Ovary (tissue), 3 donors: ENCODE data around the gene MPPED2.

Experiments
- CTCF ChIP-seq, 3 donors: fragments of 450-650 bp in 2 of 3; fragments of 200-600 bp in 1 of 3; IDR thresholded peaks; one replicate each; pipeline versions ENCODE4 v1.5.1 to v1.8.0; 2016 to 2022; ENCODE audit warnings: antibody characterized with exemption in 3 of 3, mild to moderate bottlenecking in 1 of 3
- EP300 ChIP-seq: sonication (generic); formaldehyde crosslinking; IDR thresholded peaks from one replicate; pipeline ENCODE4 v1.6.1; 2017; ENCODE audit warnings: antibody characterized with exemption
- POLR2A ChIP-seq: fragments of 450-650 bp; IDR thresholded peaks from one replicate; pipeline ENCODE4 v1.6.1; 2017; ENCODE audit warnings: antibody characterized with exemption, mild to moderate bottlenecking, moderate library complexity
- donor health status: DM: no; HTN: no; CAD: no.

- TF ChIP-seq CTCF (IDR thresholded peaks at IDR 0.05), result no peak
- TF ChIP-seq POLR2A, result no peak
- TF ChIP-seq EP300, result no peak
Measured at GRCh38 chr11:30587269-30587812, 1.2 kb upstream of the MPPED2 start.
